CD4-positive, alpha-beta T cell treated with Interferon gamma for 1 hour (primary cell): ENCODE measurements around the gene CRYBG1.

Experiments used
- DNase-seq: peaks from one replicate; pipeline ENCODE4 v3.0.0-alpha.2; 2020

CRYBG1 gene

GRCh38 chr6:106612671-106613416 lies 252.3 kb downstream of the CRYBG1 start:
- DNase-seq, result no peak

GRCh38 chr6:106613590-106613989 lies 253.1 kb downstream of the CRYBG1 start:
- no peak for DNase-seq

- DNase-seq, result no peak
Measured at GRCh38 chr6:106614166-106614565, 253.6 kb downstream of the CRYBG1 start.

GRCh38 chr6:106614592-106615257 lies 254.2 kb downstream of the CRYBG1 start:
- DNase-seq, result no peak

- DNase-seq, result no peak
Measured at GRCh38 chr6:106617302-106617701, 256.8 kb downstream of the CRYBG1 start.

GRCh38 chr6:106617857-106618256 lies 257.3 kb downstream of the CRYBG1 start:
- DNase-seq, result no peak

GRCh38 chr6:106618324-106618723 lies 257.8 kb downstream of the CRYBG1 start:
- no peak for DNase-seq

GRCh38 chr6:106619223-106619622 lies 258.7 kb downstream of the CRYBG1 start:
- no peak for DNase-seq

GRCh38 chr6:106620931-106621672 lies 260.6 kb downstream of the CRYBG1 start:
- no peak for DNase-seq
